ENCODE data around the gene PPFIBP1. TPM values are rescaled to one million over a fixed set of nuclear protein-coding genes. Genes with fewer than 3 reads are reported as not detected.
"Not testable (repeated sequence)": the region's sequence is repeated elsewhere in the genome, so short reads cannot be mapped to it uniquely, and the experiment has no call there.

Gene PPFIBP1
- total RNA-seq, 1 donor from 2014 or later, result 102 TPM

GRCh38 chr12:27620121-27620520, 96.1 kb downstream of the PPFIBP1 start:
- peaks cover 3% of the 10 kb centered on the region for H3K36me3 Mint-ChIP-seq
- peaks cover 4% of the 10 kb centered on the region for H3K9me3 Mint-ChIP-seq
- DNase-seq (ENCODE audit: low spot score in 2 of 2, unreplicated experiment in 2 of 2), result no peak
- H3K4me1 Mint-ChIP-seq, result peaks cover 50% of the 10 kb centered on the region
- no peak overlapping the region for H3K27ac Mint-ChIP-seq
- H3K27me3 Mint-ChIP-seq (ENCODE audit: low read depth), result no peaks in the 10 kb centered on the region
- TF ChIP-seq, protein P1, sequence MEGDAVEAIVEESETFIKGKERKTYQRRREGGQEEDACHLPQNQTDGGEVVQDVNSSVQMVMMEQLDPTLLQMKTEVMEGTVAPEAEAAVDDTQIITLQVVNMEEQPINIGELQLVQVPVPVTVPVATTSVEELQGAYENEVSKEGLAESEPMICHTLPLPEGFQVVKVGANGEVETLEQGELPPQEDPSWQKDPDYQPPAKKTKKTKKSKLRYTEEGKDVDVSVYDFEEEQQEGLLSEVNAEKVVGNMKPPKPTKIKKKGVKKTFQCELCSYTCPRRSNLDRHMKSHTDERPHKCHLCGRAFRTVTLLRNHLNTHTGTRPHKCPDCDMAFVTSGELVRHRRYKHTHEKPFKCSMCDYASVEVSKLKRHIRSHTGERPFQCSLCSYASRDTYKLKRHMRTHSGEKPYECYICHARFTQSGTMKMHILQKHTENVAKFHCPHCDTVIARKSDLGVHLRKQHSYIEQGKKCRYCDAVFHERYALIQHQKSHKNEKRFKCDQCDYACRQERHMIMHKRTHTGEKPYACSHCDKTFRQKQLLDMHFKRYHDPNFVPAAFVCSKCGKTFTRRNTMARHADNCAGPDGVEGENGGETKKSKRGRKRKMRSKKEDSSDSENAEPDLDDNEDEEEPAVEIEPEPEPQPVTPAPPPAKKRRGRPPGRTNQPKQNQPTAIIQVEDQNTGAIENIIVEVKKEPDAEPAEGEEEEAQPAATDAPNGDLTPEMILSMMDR (IDR thresholded peaks at IDR 0.05; ENCODE audit: unreplicated experiment), result no peak
- H3K4me3 Mint-ChIP-seq, result no peak overlapping the region

DNA sequence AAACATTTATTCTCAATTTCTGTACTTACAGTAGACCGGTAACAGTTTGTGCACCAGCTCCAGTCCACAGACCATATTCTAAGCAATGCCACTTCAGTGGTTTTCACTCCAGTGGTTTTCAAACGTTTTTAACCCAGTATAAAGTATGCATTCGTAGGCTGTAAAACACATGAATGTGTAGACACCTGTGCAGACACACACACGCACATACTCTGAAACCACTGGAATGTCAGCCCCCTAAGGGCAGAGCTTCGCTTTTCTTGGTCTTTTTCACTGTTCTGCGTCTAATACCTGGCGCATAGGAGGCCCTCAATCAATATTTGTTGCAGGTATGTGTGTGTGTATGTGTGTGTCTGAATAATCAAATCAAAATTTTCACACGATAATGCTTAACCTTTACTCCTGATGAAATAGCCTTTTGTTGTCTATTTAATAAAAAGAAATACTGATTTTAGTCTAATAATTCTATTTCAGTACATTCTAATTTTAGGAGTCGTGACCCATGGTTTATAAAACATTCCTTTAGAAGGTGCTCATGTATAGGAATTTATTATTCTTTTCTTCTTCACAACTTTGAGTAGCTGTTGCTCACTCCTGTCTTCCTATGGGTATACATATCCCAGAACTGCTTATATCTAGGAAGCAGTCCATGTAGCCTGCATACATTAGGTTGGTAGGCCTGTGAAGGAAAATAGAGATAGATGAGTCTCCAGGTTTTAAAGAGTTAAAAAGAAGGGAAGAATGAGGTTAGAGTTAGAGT, 98.6 kb downstream of the PPFIBP1 start:
- no peak overlapping the region for H3K4me3 Mint-ChIP-seq
- TF ChIP-seq, protein P1 (IDR thresholded peaks at IDR 0.05; ENCODE audit: unreplicated experiment), result no peak

DNA sequence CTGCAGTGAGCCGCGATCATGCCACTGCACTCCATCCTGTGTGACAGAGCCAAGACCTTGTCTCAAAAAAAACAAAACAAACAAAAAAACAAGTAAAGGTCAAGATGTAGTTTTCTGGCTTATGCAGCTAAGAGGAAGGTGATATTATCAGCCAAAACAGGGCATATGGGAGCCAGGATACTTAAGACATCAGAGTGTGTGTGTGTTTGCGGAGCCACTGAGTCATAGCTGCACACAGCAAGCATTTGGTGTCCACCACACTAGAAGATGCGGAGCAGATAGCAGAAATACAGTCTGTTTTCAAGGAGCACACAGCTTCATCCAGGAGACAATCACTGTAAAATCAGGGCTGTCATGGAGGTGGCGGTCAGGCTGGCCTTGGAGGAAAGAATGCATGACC, 99.6 kb downstream of the PPFIBP1 start:
- TF ChIP-seq, protein P1 (IDR thresholded peaks at IDR 0.05; ENCODE audit: unreplicated experiment), result no peak
- Mint-ChIP-seq H3K4me3 (no peak overlapping the region), H3K27me3 (ENCODE audit: low read depth) (no peaks in the 10 kb centered on the region), H3K27ac (no peak overlapping the region), H3K4me1 (peaks cover 28% of the 10 kb centered on the region), H3K36me3 (no peaks in the 10 kb centered on the region), H3K9me3 (peaks cover under 1% of the 10 kb centered on the region)
- no peak for DNase-seq (ENCODE audit: low spot score in 2 of 2, unreplicated experiment in 2 of 2)

More for the DNA sequence above, 98.6 kb downstream of the PPFIBP1 start:
- H3K27ac Mint-ChIP-seq, result no peak overlapping the region
- H3K36me3 Mint-ChIP-seq, result peaks cover 3% of the 10 kb centered on the region
- DNase-seq (ENCODE audit: low spot score in 2 of 2, unreplicated experiment in 2 of 2), result no peak
- peaks cover 31% of the 10 kb centered on the region for H3K4me1 Mint-ChIP-seq
- H3K27me3 Mint-ChIP-seq (ENCODE audit: low read depth), result no peaks in the 10 kb centered on the region
- H3K9me3 Mint-ChIP-seq, result peaks cover 4% of the 10 kb centered on the region

GRCh38 chr12:27624586-27624985, 100.6 kb downstream of the PPFIBP1 start:
- Mint-ChIP-seq H3K36me3 (no peaks in the 10 kb centered on the region), H3K9me3 (no peaks in the 10 kb centered on the region), H3K27ac (no peak overlapping the region), H3K27me3 (ENCODE audit: low read depth) (no peaks in the 10 kb centered on the region), H3K4me3 (no peak overlapping the region), H3K4me1 (peaks cover 18% of the 10 kb centered on the region)
- DNase-seq (ENCODE audit: low spot score in 2 of 2, unreplicated experiment in 2 of 2), result no peak
- TF ChIP-seq, protein P1 (IDR thresholded peaks at IDR 0.05; ENCODE audit: unreplicated experiment), result no peak

GRCh38 chr12:27627123-27627852, 103.3 kb downstream of the PPFIBP1 start:
- H3K27me3 Mint-ChIP-seq (ENCODE audit: low read depth), result no peaks in the 10 kb centered on the region
- peaks cover 11% of the 10 kb centered on the region for H3K36me3 Mint-ChIP-seq
- no peak overlapping the region for H3K4me3 Mint-ChIP-seq
- no peak for DNase-seq (ENCODE audit: low spot score in 2 of 2, unreplicated experiment in 2 of 2)
- peaks cover 14% of the 10 kb centered on the region for H3K9me3 Mint-ChIP-seq
- H3K27ac Mint-ChIP-seq, result no peak overlapping the region
- H3K4me1 Mint-ChIP-seq, result peaks cover 5% of the 10 kb centered on the region
- TF ChIP-seq, protein P1 (IDR thresholded peaks at IDR 0.05; ENCODE audit: unreplicated experiment), result no peak

DNA sequence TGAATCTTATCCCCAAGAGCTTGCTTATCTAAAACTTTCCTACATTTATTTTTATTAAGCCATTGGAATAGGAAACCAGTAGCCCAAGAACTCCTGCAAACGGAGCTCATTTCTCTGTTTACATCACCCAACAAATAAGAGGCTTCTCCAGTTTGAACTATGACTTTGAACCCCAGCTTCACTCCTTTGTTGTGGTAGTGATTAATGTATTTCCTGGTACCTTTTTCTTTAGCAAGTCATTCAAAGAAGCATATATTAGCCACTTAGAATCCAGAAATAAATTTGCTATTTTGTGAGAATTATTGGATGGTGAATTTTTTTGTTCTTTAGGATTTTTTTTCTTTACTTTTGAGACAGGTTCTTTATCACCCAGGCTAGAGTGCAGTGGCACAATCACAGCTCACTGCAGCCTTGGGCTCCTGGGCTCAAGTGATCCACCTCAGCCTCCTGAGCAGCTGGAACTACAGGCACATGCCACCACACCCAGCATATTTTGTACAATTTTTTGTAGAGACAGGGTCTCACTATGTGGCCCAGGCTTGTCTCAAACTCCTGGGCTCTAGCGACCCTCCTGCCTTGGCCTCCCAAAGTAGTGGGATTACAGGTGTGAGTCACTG, 104.0 kb downstream of the PPFIBP1 start:
- H3K4me1 Mint-ChIP-seq; H3K27me3 Mint-ChIP-seq (ENCODE audit: low read depth); DNase-seq (ENCODE audit: low spot score in 2 of 2, unreplicated experiment in 2 of 2); H3K27ac Mint-ChIP-seq; H3K4me3 Mint-ChIP-seq: not testable (repeated sequence)
- Mint-ChIP-seq H3K36me3 (peaks cover 13% of the 10 kb centered on the region), H3K9me3 (peaks cover 14% of the 10 kb centered on the region)

DNA sequence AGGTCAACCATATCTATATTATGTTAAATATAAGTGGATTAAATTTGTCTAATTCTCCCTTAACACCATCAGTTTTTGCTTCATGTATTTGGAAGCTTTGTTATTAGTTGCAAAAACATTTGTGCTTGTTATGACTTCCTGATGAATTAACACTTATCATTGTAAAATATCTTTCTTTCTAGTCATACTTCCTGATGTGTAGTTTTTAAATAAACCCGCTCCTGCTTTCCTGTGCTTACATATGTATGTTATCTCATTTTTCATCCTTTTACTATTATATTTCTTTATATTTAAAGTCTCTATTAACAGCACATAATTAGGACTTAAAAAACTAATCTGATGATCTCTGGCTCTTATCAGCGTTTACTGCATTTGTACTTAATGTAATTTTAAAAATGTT, 106.2 kb downstream of the PPFIBP1 start:
- H3K36me3 Mint-ChIP-seq, result peaks cover 28% of the 10 kb centered on the region
- H3K4me3 Mint-ChIP-seq; H3K4me1 Mint-ChIP-seq; H3K27me3 Mint-ChIP-seq (ENCODE audit: low read depth); DNase-seq (ENCODE audit: low spot score in 2 of 2, unreplicated experiment in 2 of 2); H3K27ac Mint-ChIP-seq: not testable (repeated sequence)
- H3K9me3 Mint-ChIP-seq, result peaks cover 14% of the 10 kb centered on the region
